GM23248 (cell line): Measurements from ENCODE around the gene NME3. TPM values are rescaled to one million over a fixed set of nuclear protein-coding genes. Genes with fewer than 3 reads are reported as not detected.

Source experiments
- DNase-seq: peaks from one replicate; pipeline ENCODE4 v3.0.0-alpha.2; 2015
- H2AFZ ChIP-seq: fragments of 200-600 bp; sonication (generic); 2 replicates; pipeline ENCODE4 v1.6.1; 2016; ENCODE audit warnings: antibody characterized with exemption
- H3F3A ChIP-seq: fragments of 200-600 bp; sonication (generic); 2 replicates; pipeline ENCODE4 v1.6.1; 2016; ENCODE audit warnings: mild to moderate bottlenecking, antibody characterized with exemption, mixed run types; ENCODE audit not compliant: insufficient read depth
- H3K27ac ChIP-seq: fragments of 200-600 bp; sonication (generic); 2 replicates; pipeline ENCODE4 v1.5.1; 2016; ENCODE audit warnings: mild to moderate bottlenecking
- H3K27me3 ChIP-seq: fragments of 200-600 bp; sonication (generic); replicated peaks from 2 replicates; pipeline ENCODE4 v1.6.1; 2016; ENCODE audit warnings: mild to moderate bottlenecking; ENCODE audit not compliant: insufficient read depth
- H3K36me3 ChIP-seq: fragments of 200-600 bp; sonication (generic); 2 replicates; pipeline ENCODE4 v1.6.1; 2016; ENCODE audit warnings: low read depth, mild to moderate bottlenecking
- H3K4me1 ChIP-seq: fragments of 200-600 bp; sonication (generic); 2 replicates; pipeline ENCODE4 v1.6.1; 2016; ENCODE audit warnings: mild to moderate bottlenecking; ENCODE audit not compliant: insufficient read depth
- H3K4me2 ChIP-seq: fragments of 200-600 bp; sonication (generic); one replicate; pipeline ENCODE4 v1.6.1; 2016; ENCODE audit warnings: mild to moderate bottlenecking; ENCODE audit not compliant: unreplicated experiment
- H3K4me3 ChIP-seq: fragments of 200-600 bp; sonication (generic); 2 replicates; pipeline ENCODE4 v1.5.1; 2016; ENCODE audit warnings: mild to moderate bottlenecking
- H3K79me2 ChIP-seq: fragments of 200-600 bp; sonication (generic); 2 replicates; pipeline ENCODE4 v1.6.1; 2016; ENCODE audit warnings: mild to moderate bottlenecking; ENCODE audit not compliant: insufficient read depth
- H3K9ac ChIP-seq: fragments of 200-600 bp; sonication (generic); 2 replicates; pipeline ENCODE4 v1.6.1; 2016; ENCODE audit warnings: mild to moderate bottlenecking
- H3K9me2 ChIP-seq: fragments of 200-600 bp; sonication (generic); 2 replicates; pipeline ENCODE4 v1.6.1; 2016; ENCODE audit warnings: mixed run types, mild to moderate bottlenecking, moderate library complexity; ENCODE audit not compliant: insufficient read depth
- H3K9me3 ChIP-seq: fragments of 200-600 bp; sonication (generic); one replicate; pipeline ENCODE4 v1.6.1; 2017; ENCODE audit warnings: low read depth
- H4K20me1 ChIP-seq: fragments of 200-600 bp; sonication (generic); 2 replicates; pipeline ENCODE4 v1.6.0; 2016; ENCODE audit not compliant: insufficient read depth
- EZH2 ChIP-seq: fragments of 200-600 bp; sonication (generic); IDR thresholded peaks from 2 replicates; pipeline ENCODE4 v1.6.1; 2018; ENCODE audit warnings: antibody characterized with exemption, mild to moderate bottlenecking; ENCODE audit not compliant: insufficient read depth, poor library complexity, severe bottlenecking
- EZH2phosphoT487 ChIP-seq: fragments of 200-600 bp; sonication (generic); IDR thresholded peaks from 2 replicates; pipeline ENCODE4 v1.6.1; 2018; ENCODE audit warnings: antibody characterized with exemption, moderate library complexity, mild to moderate bottlenecking, low read depth; ENCODE audit not compliant: insufficient read depth
- WGBS, 2 experiments: methylation state at CpG; one replicate each; pipeline ENCODE4 v1.1.6; 2015 to 2017; ENCODE audit warnings: low lambda C conversion rate in 2 of 2, low coverage in 1 of 2; ENCODE audit errors: missing lambda C conversion rate in 2 of 2; 5-methylcytosine and 5-hydroxymethylcytosine counted together
- in situ Hi-C: fragments of 300-500 bp; cut with MboI; formaldehyde crosslinking; loops from 2 replicates; pipeline ENCODE4 v1.15.0; 2020
- polyA plus RNA-seq: library from polyadenylated mRNA; unstranded; fragments of >200 nt; fragmentation: Nextera tagmentation; extraction: Ambion mirVana; gene quantifications from 2 replicates; pipeline ENCODE4 v1.2.1, GENCODE V29; 2016
- total RNA-seq: library from RNA; depleted of rRNA; stranded (reverse); fragments of >200 nt; shearing (Covaris generic); gene quantifications from 2 replicates; pipeline ENCODE4 v1.2.3, GENCODE V29; 2014

NME3 gene
- total and polyA plus RNA-seq, 2 experiments from 2014 or later, result 45.3 to 55.4 TPM

DNA sequence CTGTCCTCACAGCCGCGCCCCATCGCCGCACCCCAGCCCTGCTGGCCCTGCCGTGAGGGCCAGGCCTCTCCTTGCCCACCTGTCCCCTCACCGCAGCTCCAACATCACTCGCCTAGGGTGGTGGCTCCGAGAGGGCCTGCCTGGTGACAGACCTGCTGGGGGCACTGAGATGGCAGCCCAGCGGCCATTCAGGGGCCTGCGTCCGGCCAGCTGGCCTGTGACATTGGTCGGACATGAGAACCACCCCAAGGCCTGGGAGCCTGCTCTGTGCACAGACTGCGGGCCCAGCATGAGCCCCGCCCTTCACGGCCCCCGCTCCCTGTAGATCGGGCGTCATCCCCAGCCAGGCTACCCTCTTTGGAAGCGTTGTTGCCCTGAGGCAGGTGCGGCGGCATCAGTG is 11.8 kb downstream of the NME3 start:
- no peaks in the 10 kb centered on the region for H3K4me1 ChIP-seq
- H3F3A ChIP-seq, result no peaks in the 10 kb centered on the region
- H3K79me2 ChIP-seq, result peaks cover 7% of the 10 kb centered on the region; the same call in 1 of the 2 replicates
- H3K36me3 ChIP-seq, result no peaks in the 10 kb centered on the region
- H3K4me2 ChIP-seq, result no peak overlapping the region
- no peak overlapping the region for H3K27ac ChIP-seq
- H2AFZ ChIP-seq, result no peak overlapping the region
- H3K9me3 ChIP-seq, result no peaks in the 10 kb centered on the region
- no peaks in the 10 kb centered on the region for H3K9me2 ChIP-seq
- H3K4me3 ChIP-seq, result no peak overlapping the region
- no peaks in the 10 kb centered on the region for H4K20me1 ChIP-seq
- WGBS, 2 experiments, result 90 to 93% methylated on average over 16 to 20 of the region's 21 CpGs
- in situ Hi-C loops, result no loop called here
- no peak for TF ChIP-seq EZH2
- no peak for TF ChIP-seq EZH2phosphoT487
- H3K9ac ChIP-seq, result no peak overlapping the region
- DNase-seq, result no peak
- H3K27me3 ChIP-seq, result no peaks in the 10 kb centered on the region

GRCh38 chr16:1758923-1759322 is 12.4 kb downstream of the NME3 start:
- no peak for DNase-seq
- Histone ChIP-seq H3K27me3 (no peaks in the 10 kb centered on the region), H3K9ac (no peak overlapping the region), H3K4me3 (no peak overlapping the region), H3K27ac (no peak overlapping the region), H2AFZ (no peak overlapping the region), H3K4me2 (no peak overlapping the region), H3F3A (no peaks in the 10 kb centered on the region), H3K9me2 (no peaks in the 10 kb centered on the region), H4K20me1 (no peaks in the 10 kb centered on the region), H3K36me3 (no peaks in the 10 kb centered on the region), H3K79me2 (peaks cover 7% of the 10 kb centered on the region; the same call in 1 of the 2 replicates), H3K4me1 (no peaks in the 10 kb centered on the region), H3K9me3 (no peaks in the 10 kb centered on the region)
- TF ChIP-seq EZH2phosphoT487 (no peak), EZH2 (no peak)
- 95 to 97% methylated on average over 17 to 18 of the region's 18 CpGs for WGBS, 2 experiments
- in situ Hi-C loops, result no loop called here

GRCh38 chr16:1757714-1758461 is 13.5 kb downstream of the NME3 start:
- H3K4me1 ChIP-seq, result no peaks in the 10 kb centered on the region
- H3F3A ChIP-seq, result no peaks in the 10 kb centered on the region
- H3K27me3 ChIP-seq, result no peaks in the 10 kb centered on the region
- WGBS, 2 experiments, result 92 to 93% methylated on average over 37 of the region's 37 CpGs
- peaks cover 7% of the 10 kb centered on the region; the same call in 1 of the 2 replicates for H3K79me2 ChIP-seq
- no peak overlapping the region for H3K9ac ChIP-seq
- H3K9me3 ChIP-seq, result no peaks in the 10 kb centered on the region
- H3K27ac ChIP-seq, result no peak overlapping the region
- H2AFZ ChIP-seq, result no peak overlapping the region
- no peaks in the 10 kb centered on the region for H4K20me1 ChIP-seq
- H3K4me3 ChIP-seq, result no peak overlapping the region
- no peaks in the 10 kb centered on the region for H3K9me2 ChIP-seq
- TF ChIP-seq EZH2 (no peak), EZH2phosphoT487 (no peak)
- in situ Hi-C loops, result no loop called here
- DNase-seq, result no peak
- H3K36me3 ChIP-seq, result peaks cover 4% of the 10 kb centered on the region; the same call in 1 of the 2 replicates
- H3K4me2 ChIP-seq, result no peak overlapping the region

DNA sequence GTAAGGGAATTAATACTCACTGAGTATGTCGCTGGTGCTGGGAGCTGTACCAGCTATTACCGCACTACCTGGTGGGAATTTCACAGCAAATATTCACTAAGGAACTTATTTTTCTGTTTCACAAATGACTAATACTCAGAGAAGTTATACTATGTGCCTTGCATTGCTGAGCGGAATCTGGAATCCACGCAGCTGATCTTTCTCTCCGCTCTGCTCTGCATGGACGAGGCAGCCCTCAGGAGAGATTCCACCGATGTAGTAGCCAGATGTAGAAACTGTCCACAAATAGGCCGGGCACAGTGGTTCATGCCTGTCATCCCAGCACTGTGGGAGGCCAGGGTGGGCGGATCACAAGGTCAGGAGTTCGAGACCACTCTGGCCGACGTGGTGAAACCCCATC is 17.1 kb downstream of the NME3 start:
- no peak for TF ChIP-seq EZH2
- TF ChIP-seq EZH2phosphoT487, result no peak
- no peaks in the 10 kb centered on the region for H3K9me3 ChIP-seq
- H3K4me3 ChIP-seq, result no peak overlapping the region
- H3K9me2 ChIP-seq, result no peaks in the 10 kb centered on the region
- H3K9ac ChIP-seq, result no peak overlapping the region
- in situ Hi-C loops, result no loop called here
- no peak overlapping the region for H2AFZ ChIP-seq
- peaks cover 10% of the 10 kb centered on the region; the same call in 1 of the 2 replicates for H3K36me3 ChIP-seq
- no peak overlapping the region for H3K27ac ChIP-seq
- DNase-seq, result no peak
- WGBS, 2 experiments, result 95 to 97% methylated on average over 12 of the region's 12 CpGs
- no peaks in the 10 kb centered on the region for H4K20me1 ChIP-seq
- H3K79me2 ChIP-seq, result peaks cover 7% of the 10 kb centered on the region; the same call in 1 of the 2 replicates
- no peaks in the 10 kb centered on the region for H3K27me3 ChIP-seq
- H3K4me2 ChIP-seq, result no peak overlapping the region
- no peaks in the 10 kb centered on the region for H3K4me1 ChIP-seq
- no peaks in the 10 kb centered on the region for H3F3A ChIP-seq
